Neuronal stem cell (in vitro differentiated cells): ENCODE results near the gene XIST.

Experiments
- DNase-seq: peaks from one replicate; pipeline ENCODE4 v3.0.0-alpha.2; 2013; ENCODE audit warnings: low spot score
- H2AFZ ChIP-seq: one replicate; pipeline ENCODE4 v1.6.1; 2013; ENCODE audit warnings: mild to moderate bottlenecking, low read length, inconsistent platforms
- H2AK5ac ChIP-seq: 2 replicates; pipeline ENCODE4 v1.6.1; 2013; ENCODE audit warnings: low read depth, mild to moderate bottlenecking, inconsistent platforms, low read length, moderate library complexity, mixed read lengths
- H2BK120ac ChIP-seq: 2 replicates; pipeline ENCODE4 v1.6.1; 2013; ENCODE audit warnings: low read depth, mild to moderate bottlenecking, inconsistent platforms, low read length, moderate library complexity, mixed read lengths
- H2BK12ac ChIP-seq: one replicate; pipeline ENCODE4 v1.6.1; 2013; ENCODE audit warnings: low read length, inconsistent platforms
- H2BK15ac ChIP-seq: 2 replicates; pipeline ENCODE4 v1.6.1; 2013; ENCODE audit warnings: mild to moderate bottlenecking, low read length, inconsistent platforms, mixed read lengths
- H2BK5ac ChIP-seq: one replicate; pipeline ENCODE4 v1.6.1; 2013; ENCODE audit warnings: inconsistent platforms, mild to moderate bottlenecking, low read length, moderate library complexity
- H3K14ac ChIP-seq: one replicate; pipeline ENCODE4 v1.6.1; 2013; ENCODE audit warnings: low read length, inconsistent platforms
- H3K18ac ChIP-seq: 2 replicates; pipeline ENCODE4 v1.6.1; 2013; ENCODE audit warnings: low read length, inconsistent platforms
- H3K23ac ChIP-seq: 2 replicates; pipeline ENCODE4 v1.6.1; 2013; ENCODE audit warnings: low read depth, mild to moderate bottlenecking, mixed read lengths, low read length, inconsistent platforms; ENCODE audit not compliant: poor library complexity
- H3K27ac ChIP-seq: replicated peaks from 3 replicates; pipeline ENCODE4 v1.5.1; 2013; ENCODE audit warnings: low read length, inconsistent platforms
- H3K27me3 ChIP-seq, 3 experiments: 2 replicates each; pipeline ENCODE4 v1.6.1; 2013; ENCODE audit warnings: low read length in 3 of 3, mild to moderate bottlenecking in 2 of 3, inconsistent platforms in 1 of 3, low read depth in 1 of 3, mixed read lengths in 1 of 3, moderate library complexity in 1 of 3; ENCODE audit not compliant: control insufficient read depth in 3 of 3, insufficient read depth in 3 of 3
- H3K36me3 ChIP-seq, 2 donors: replicated peaks in 1 of 2; 2 replicates each; pipeline ENCODE4 v1.6.1; 2013; ENCODE audit warnings: low read length in 2 of 2; ENCODE audit not compliant: control insufficient read depth in 2 of 2, insufficient read depth in 2 of 2
- H3K4ac ChIP-seq: 2 replicates; pipeline ENCODE4 v1.6.1; 2013; ENCODE audit warnings: inconsistent platforms, mild to moderate bottlenecking, low read length, moderate library complexity
- H3K4me1 ChIP-seq, 2 donors: 1 replicate in 1 of 2; 2 replicates in 1 of 2; pipeline ENCODE4 v1.6.1; 2013; ENCODE audit warnings: low read length in 2 of 2, low read depth in 1 of 2; ENCODE audit not compliant: control insufficient read depth in 2 of 2, insufficient read depth in 1 of 2
- H3K4me2 ChIP-seq: one replicate; pipeline ENCODE4 v1.6.1; 2013; ENCODE audit warnings: mild to moderate bottlenecking, low read length, inconsistent platforms; ENCODE audit not compliant: insufficient read depth, poor library complexity, severe bottlenecking
- H3K4me3 ChIP-seq, 2 donors: 2 replicates each; pipeline ENCODE4 v1.5.1; 2013; ENCODE audit warnings: low read length in 2 of 2, mild to moderate bottlenecking in 2 of 2, inconsistent platforms in 1 of 2, moderate library complexity in 1 of 2
- H3K79me1 ChIP-seq: one replicate; pipeline ENCODE4 v1.6.1; 2013; ENCODE audit warnings: low read depth, mild to moderate bottlenecking, inconsistent platforms, low read length, moderate library complexity
- H3K9ac ChIP-seq: one replicate; pipeline ENCODE4 v1.6.1; 2013; ENCODE audit warnings: mild to moderate bottlenecking, low read depth, low read length, inconsistent platforms; ENCODE audit not compliant: poor library complexity
- H3K9me3 ChIP-seq, 2 donors: replicated peaks in 1 of 2; 2 replicates each; pipeline versions ENCODE3 to v1.6.1; 2013; ENCODE audit warnings: low read length in 2 of 2, mild to moderate bottlenecking in 2 of 2, inconsistent platforms in 1 of 2, low read depth in 1 of 2, mixed read lengths in 1 of 2, moderate library complexity in 1 of 2; ENCODE audit not compliant: control insufficient read depth in 2 of 2, insufficient read depth in 1 of 2
- H4K8ac ChIP-seq: one replicate; pipeline ENCODE4 v1.6.1; 2013; ENCODE audit warnings: low read depth, mild to moderate bottlenecking, inconsistent platforms, low read length, moderate library complexity
- H4K91ac ChIP-seq: one replicate; pipeline ENCODE4 v1.6.1; 2013; ENCODE audit warnings: low read length, low read depth, mild to moderate bottlenecking, inconsistent platforms; ENCODE audit not compliant: poor library complexity
- WGBS, 2 donors: extraction: QIAGEN DNeasy Blood & Tissue Kit; methylation state at CpG; one replicate each; pipeline ENCODE4 v1.1.7; 2013; ENCODE audit warnings: missing lambda C conversion rate in 2 of 2, mixed read lengths in 1 of 2; ENCODE audit not compliant: insufficient read length in 2 of 2, insufficient replicate concordance in 1 of 2; ENCODE audit errors: extremely low coverage in 2 of 2; 5-methylcytosine and 5-hydroxymethylcytosine counted together

Gene XIST

DNA sequence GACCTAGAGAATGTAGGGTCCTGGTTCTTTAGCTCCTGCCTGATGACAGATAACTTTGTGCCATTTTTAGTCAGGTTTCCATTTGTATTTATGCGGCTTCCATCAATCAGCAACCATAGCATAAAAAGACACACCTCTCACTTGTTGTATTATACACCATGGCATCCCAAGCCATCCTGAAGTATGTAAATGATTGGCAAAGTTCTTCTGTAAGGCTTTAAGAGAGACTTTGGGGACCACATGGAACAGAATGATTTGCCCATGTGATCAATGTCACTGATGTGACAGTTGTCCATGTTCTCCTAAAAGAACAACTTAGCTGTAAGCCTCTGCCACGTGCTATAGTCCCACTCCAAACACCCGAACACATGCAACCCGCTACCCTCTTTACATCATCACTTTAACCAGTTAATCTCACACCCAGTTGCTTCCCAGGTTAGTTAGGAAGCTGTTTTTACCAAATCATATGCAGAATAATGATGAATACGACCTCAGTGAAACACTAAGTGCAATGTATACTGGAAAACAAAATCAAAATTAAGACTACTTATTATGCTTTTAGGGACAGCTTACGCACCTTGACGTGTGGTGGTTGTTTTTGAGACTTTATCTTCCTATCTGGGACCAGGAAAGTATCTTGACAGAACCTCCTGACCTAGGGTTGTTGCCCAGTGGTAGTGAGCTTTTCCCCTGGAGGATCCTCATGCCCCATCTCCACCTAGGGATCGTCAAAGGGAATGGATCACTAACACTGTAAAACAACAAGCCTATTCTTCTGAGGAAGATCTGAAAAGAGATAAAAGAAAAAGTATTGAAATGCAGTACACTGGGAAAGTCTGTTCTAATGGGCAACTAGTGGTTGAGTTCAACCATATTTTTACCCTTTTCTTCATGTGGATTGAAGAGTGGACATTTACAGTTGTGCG lies 21.8 kb downstream of the XIST start:
- H4K8ac ChIP-seq: no peak overlapping the region
- no peak overlapping the region for H3K27ac ChIP-seq
- no peak overlapping the region for H3K4ac ChIP-seq
- H3K4me1 ChIP-seq: no peaks in the 10 kb centered on the region
- H3K9me3 ChIP-seq: no peaks in the 10 kb centered on the region
- H3K4me3 ChIP-seq: no peak overlapping the region
- H2BK15ac ChIP-seq: no peak overlapping the region
- H3K27me3 ChIP-seq: no peaks in the 10 kb centered on the region
- peaks cover 0 to 96% of the 10 kb centered on the region in 2 donors for H3K36me3 ChIP-seq
- H3K9ac ChIP-seq: no peak overlapping the region
- no peak overlapping the region for H3K18ac ChIP-seq
- DNase-seq: no peak
- no peak overlapping the region for H3K14ac ChIP-seq
- no CpG with 5 or more reads among the region's 9 CpGs for WGBS, 2 donors
- H2BK120ac ChIP-seq: no peak overlapping the region
- H3K23ac ChIP-seq: no peak overlapping the region
- H2AK5ac ChIP-seq: no peak overlapping the region
- no peak overlapping the region for H2AFZ ChIP-seq
- H2BK5ac ChIP-seq: no peak overlapping the region
- H3K79me1 ChIP-seq: no peaks in the 10 kb centered on the region
- no peak overlapping the region for H4K91ac ChIP-seq
- H2BK12ac ChIP-seq: no peak overlapping the region
- no peak overlapping the region for H3K4me2 ChIP-seq

DNA sequence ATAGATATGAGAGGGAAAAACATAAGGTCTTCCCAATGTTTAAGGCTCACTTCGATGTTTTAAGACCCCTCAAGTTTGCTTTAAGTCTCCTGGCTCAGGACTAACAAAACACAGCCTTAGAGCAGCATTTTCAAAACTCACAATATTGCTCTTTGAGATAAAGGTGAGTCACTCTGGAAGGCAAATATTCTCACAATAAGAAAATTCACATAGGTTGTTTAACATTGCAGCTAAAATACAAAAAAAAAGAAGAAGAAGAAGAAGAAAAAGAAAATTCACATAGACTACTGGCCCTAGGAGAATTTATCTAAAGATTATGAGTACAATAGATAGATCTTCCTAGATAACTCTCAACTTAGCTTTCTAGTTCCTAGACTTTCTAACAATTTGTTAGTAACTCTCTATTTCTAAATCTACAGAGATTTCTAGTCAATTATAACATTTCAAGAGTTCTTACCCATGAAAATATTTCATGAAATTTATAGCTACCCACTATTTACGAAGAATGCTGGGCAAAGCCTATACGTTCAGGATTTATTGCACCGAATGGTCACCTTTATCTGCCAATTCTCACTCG lies 22.5 kb downstream of the XIST start:
- H4K91ac ChIP-seq: no peak overlapping the region
- no peak overlapping the region for H4K8ac ChIP-seq
- WGBS, 2 donors: no CpG with 5 or more reads among the region's 5 CpGs
- H3K79me1 ChIP-seq: no peaks in the 10 kb centered on the region
- no peaks in the 10 kb centered on the region for H3K27me3 ChIP-seq
- no peak overlapping the region for H3K14ac ChIP-seq
- H2BK120ac ChIP-seq: no peak overlapping the region
- H3K36me3 ChIP-seq: peaks cover 0 to 96% of the 10 kb centered on the region in 2 donors
- no peak overlapping the region for H2AK5ac ChIP-seq
- no peak overlapping the region for H3K27ac ChIP-seq
- H2BK5ac ChIP-seq: no peak overlapping the region
- no peak overlapping the region for H3K4me3 ChIP-seq
- H3K9me3 ChIP-seq: no peaks in the 10 kb centered on the region
- no peak overlapping the region for H3K18ac ChIP-seq
- no peak overlapping the region for H3K4me2 ChIP-seq
- no peaks in the 10 kb centered on the region for H3K4me1 ChIP-seq
- no peak overlapping the region for H2AFZ ChIP-seq
- H2BK15ac ChIP-seq: no peak overlapping the region
- no peak overlapping the region for H3K9ac ChIP-seq
- no peak overlapping the region for H3K4ac ChIP-seq
- DNase-seq: no peak
- no peak overlapping the region for H2BK12ac ChIP-seq
- no peak overlapping the region for H3K23ac ChIP-seq

GRCh38 chrX:73828080-73828720 lies 24.3 kb downstream of the XIST start:
- Histone ChIP-seq H3K14ac (no peak overlapping the region), H3K9me3 (no peaks in the 10 kb centered on the region), H2BK5ac (no peak overlapping the region), H2AK5ac (no peak overlapping the region), H3K4me2 (no peak overlapping the region), H3K9ac (no peak overlapping the region), H4K8ac (no peak overlapping the region), H3K79me1 (no peaks in the 10 kb centered on the region), H3K27me3 (no peaks in the 10 kb centered on the region), H3K27ac (no peak overlapping the region), H3K36me3 (peaks cover 0 to 97% of the 10 kb centered on the region in 2 donors), H2BK12ac (no peak overlapping the region), H2BK120ac (no peak overlapping the region), H3K18ac (no peak overlapping the region), H2AFZ (no peak overlapping the region), H3K4me3 (no peak overlapping the region), H3K4me1 (no peaks in the 10 kb centered on the region), H2BK15ac (no peak overlapping the region), H3K4ac (no peak overlapping the region), H3K23ac (no peak overlapping the region), H4K91ac (no peak overlapping the region)
- no peak for DNase-seq
- WGBS, 2 donors: no CpG with 5 or more reads among the region's 2 CpGs

DNA sequence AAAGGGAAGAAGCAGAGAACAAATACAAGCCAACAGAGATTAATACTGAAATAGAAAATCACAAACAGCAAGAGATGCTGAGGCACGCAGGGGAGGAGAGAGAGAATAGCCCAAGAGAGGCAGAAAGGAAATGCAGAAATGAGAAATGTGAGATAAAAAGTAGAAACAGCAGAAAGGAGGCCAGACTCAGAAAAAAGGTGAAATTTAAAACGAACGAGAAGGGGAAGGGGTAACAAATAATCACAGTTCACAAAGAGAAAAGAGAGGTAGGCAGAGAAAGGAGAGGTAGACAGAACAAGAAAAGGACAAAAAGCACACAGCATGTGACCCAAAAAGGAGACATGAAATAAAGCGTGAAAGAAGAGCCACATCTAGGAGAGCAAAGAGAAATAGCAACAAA lies 25.1 kb downstream of the XIST start:
- Histone ChIP-seq H2BK5ac (no peak overlapping the region), H3K9ac (no peak overlapping the region), H3K27me3 (no peaks in the 10 kb centered on the region), H3K14ac (no peak overlapping the region), H3K36me3 (peaks cover 0 to 97% of the 10 kb centered on the region in 2 donors), H2BK120ac (no peak overlapping the region), H3K4me2 (no peak overlapping the region), H4K91ac (no peak overlapping the region), H3K18ac (no peak overlapping the region), H2BK15ac (no peak overlapping the region), H3K23ac (no peak overlapping the region), H4K8ac (no peak overlapping the region), H3K27ac (no peak overlapping the region), H2AK5ac (no peak overlapping the region), H3K79me1 (no peaks in the 10 kb centered on the region), H3K9me3 (no peaks in the 10 kb centered on the region), H2BK12ac (no peak overlapping the region), H3K4me3 (no peak overlapping the region), H2AFZ (no peak overlapping the region), H3K4ac (no peak overlapping the region), H3K4me1 (no peaks in the 10 kb centered on the region)
- no CpG with 5 or more reads among the region's 4 CpGs for WGBS, 2 donors
- DNase-seq: no peak
